Esophagus (tissue), 2 donors: ENCODE measurements around the gene ZIC1. TPM values are rescaled to one million over a fixed set of nuclear protein-coding genes. Genes with fewer than 3 reads are reported as not detected.
A peak's percentile ranks its signal among the peaks of the same experiment; 100 is the strongest.

Experiments
- H3K27ac ChIP-seq, 2 donors: one replicate each; pipeline ENCODE4 v1.5.1; 2013; ENCODE audit warnings: low read depth in 2 of 2, mild to moderate bottlenecking in 2 of 2, inconsistent platforms in 1 of 2, low read length in 1 of 2, moderate library complexity in 1 of 2
- H3K27me3 ChIP-seq, 2 donors: one replicate each; pipeline ENCODE4 v1.6.1; 2013; ENCODE audit warnings: low read length in 2 of 2, control low read depth in 1 of 2, mild to moderate bottlenecking in 1 of 2; ENCODE audit not compliant: insufficient read depth in 2 of 2, control insufficient read depth in 1 of 2
- H3K36me3 ChIP-seq, 2 donors: one replicate each; pipeline ENCODE4 v1.6.1; 2013; ENCODE audit warnings: low read length in 1 of 2; ENCODE audit not compliant: control insufficient read depth in 2 of 2, insufficient read depth in 2 of 2
- H3K4me1 ChIP-seq, 2 donors: one replicate each; pipeline ENCODE4 v1.6.1; 2013; ENCODE audit warnings: low read length in 1 of 2; ENCODE audit not compliant: control insufficient read depth in 2 of 2, insufficient read depth in 2 of 2
- H3K4me3 ChIP-seq, 2 donors: one replicate each; pipeline ENCODE4 v1.5.1; 2013; ENCODE audit warnings: low read length in 2 of 2, mild to moderate bottlenecking in 2 of 2, low read depth in 1 of 2, moderate library complexity in 1 of 2
- H3K9me3 ChIP-seq, 2 donors: one replicate each; pipeline ENCODE4 v1.6.1; 2013; ENCODE audit warnings: mild to moderate bottlenecking in 2 of 2, low read depth in 1 of 2, low read length in 1 of 2, moderate library complexity in 1 of 2; ENCODE audit not compliant: control insufficient read depth in 2 of 2, insufficient read depth in 1 of 2
- WGBS, 2 donors: extraction: QIAGEN DNeasy Blood & Tissue Kit; methylation state at CpG; one replicate each; pipeline ENCODE4 v1.1.7; 2013; 5-methylcytosine and 5-hydroxymethylcytosine counted together
- polyA plus RNA-seq, 2 donors: library from polyadenylated mRNA; stranded (reverse); fragments of 200-250 nt; gene quantifications; one replicate each; pipeline ENCODE4 v1.2.3, GENCODE V29; 2013
- donor health status: healthy with polysubstance abuse.
- donor health status: Bipolar disorder and iron deficiency.

ZIC1 gene
- polyA plus RNA-seq, 2 donors, result not detected

- peaks cover 3 to 59% of the 10 kb centered on the region in 2 donors for H3K27me3 ChIP-seq
- peaks cover 11 to 12% of the 10 kb centered on the region in 2 donors for H3K4me1 ChIP-seq
These were observed 4.7 kb downstream of the ZIC1 start for GRCh38 chr3:147413686-147414389.

GRCh38 chr3:147414390-147415138, 5.4 kb downstream of the ZIC1 start:
- peaks cover 14 to 15% of the 10 kb centered on the region in 2 donors for H3K4me1 ChIP-seq
- WGBS, 2 donors, result 21 to 23% methylated on average over 18 of the region's 18 CpGs
- no peaks in the 10 kb centered on the region for H3K36me3 ChIP-seq
- peaks cover 3 to 60% of the 10 kb centered on the region in 2 donors for H3K27me3 ChIP-seq
- no peak overlapping the region for H3K4me3 ChIP-seq
- H3K9me3 ChIP-seq, result peaks cover 12 to 33% of the 10 kb centered on the region in 2 donors
- no peak overlapping the region for H3K27ac ChIP-seq

More at GRCh38 chr3:147413686-147414389, 4.7 kb downstream of the ZIC1 start:
- Histone ChIP-seq H3K27ac (no peak overlapping the region), H3K4me3 (peak overlapping the region in 1 of 2 donors; percentile 28), H3K36me3 (no peaks in the 10 kb centered on the region), H3K9me3 (peaks cover 16 to 32% of the 10 kb centered on the region in 2 donors)
- WGBS, 2 donors, result 8 to 9% methylated on average over 22 to 24 of the region's 24 CpGs

GRCh38 chr3:147415286-147415685, 6.1 kb downstream of the ZIC1 start:
- Histone ChIP-seq H3K36me3 (no peaks in the 10 kb centered on the region), H3K4me3 (no peak overlapping the region), H3K27me3 (peaks cover 7 to 60% of the 10 kb centered on the region in 2 donors), H3K4me1 (peaks cover 9 to 10% of the 10 kb centered on the region in 2 donors), H3K9me3 (peaks cover 8 to 29% of the 10 kb centered on the region in 2 donors), H3K27ac (no peak overlapping the region)
- WGBS, 2 donors, result 11 to 14% methylated on average over 6 of the region's 6 CpGs

GRCh38 chr3:147415874-147416273, 6.7 kb downstream of the ZIC1 start:
- H3K27ac ChIP-seq, result no peak overlapping the region
- H3K4me1 ChIP-seq, result peaks cover 4 to 5% of the 10 kb centered on the region in 2 donors
- peaks cover 8 to 28% of the 10 kb centered on the region in 2 donors for H3K9me3 ChIP-seq
- peaks cover 7 to 61% of the 10 kb centered on the region in 2 donors for H3K27me3 ChIP-seq
- WGBS, 2 donors, result 6 to 8% methylated on average over 2 of the region's 2 CpGs
- H3K4me3 ChIP-seq, result no peak overlapping the region
- H3K36me3 ChIP-seq, result no peaks in the 10 kb centered on the region

GRCh38 chr3:147416931-147417330, 7.8 kb downstream of the ZIC1 start:
- WGBS, 2 donors, result 9 to 16% methylated on average over 1 of the region's 1 CpG
- peaks cover 4 to 5% of the 10 kb centered on the region in 2 donors for H3K4me1 ChIP-seq

GRCh38 chr3:147417551-147418295, 8.6 kb downstream of the ZIC1 start:
- 49 to 50% methylated on average over 7 of the region's 7 CpGs for WGBS, 2 donors
- Histone ChIP-seq H3K27ac (no peak overlapping the region), H3K4me3 (no peak overlapping the region), H3K4me1 (peaks cover 4 to 5% of the 10 kb centered on the region in 2 donors), H3K36me3 (no peaks in the 10 kb centered on the region), H3K9me3 (peaks cover 0 to 30% of the 10 kb centered on the region in 2 donors), H3K27me3 (peaks cover 7 to 62% of the 10 kb centered on the region in 2 donors)

More at GRCh38 chr3:147416931-147417330, 7.8 kb downstream of the ZIC1 start:
- Histone ChIP-seq H3K9me3 (peaks cover 5 to 32% of the 10 kb centered on the region in 2 donors), H3K27ac (no peak overlapping the region), H3K36me3 (no peaks in the 10 kb centered on the region), H3K4me3 (no peak overlapping the region), H3K27me3 (peaks cover 7 to 62% of the 10 kb centered on the region in 2 donors)

GRCh38 chr3:147418371-147418781, 9.2 kb downstream of the ZIC1 start:
- H3K9me3 ChIP-seq, result peaks cover 3 to 33% of the 10 kb centered on the region in 2 donors
- no peak overlapping the region for H3K4me3 ChIP-seq
- H3K4me1 ChIP-seq, result peaks cover 4 to 5% of the 10 kb centered on the region in 2 donors
- H3K27me3 ChIP-seq, result peaks cover 14 to 63% of the 10 kb centered on the region in 2 donors
- no peak overlapping the region for H3K27ac ChIP-seq
- WGBS, 2 donors, result 24 to 32% methylated on average over 4 of the region's 4 CpGs
- H3K36me3 ChIP-seq, result no peaks in the 10 kb centered on the region

GRCh38 chr3:147418808-147419701, 9.9 kb downstream of the ZIC1 start:
- 6 to 8% methylated on average over 53 to 54 of the region's 54 CpGs for WGBS, 2 donors
- no peak overlapping the region for H3K27ac ChIP-seq
- H3K4me3 ChIP-seq, result peak overlapping the region in 1 of 2 donors; percentile 12
- H3K36me3 ChIP-seq, result no peaks in the 10 kb centered on the region
- H3K27me3 ChIP-seq, result peaks cover 14 to 60% of the 10 kb centered on the region in 2 donors
- H3K9me3 ChIP-seq, result peaks cover 3 to 33% of the 10 kb centered on the region in 2 donors
- H3K4me1 ChIP-seq, result peaks cover 5 to 7% of the 10 kb centered on the region in 2 donors
